IMR-90 (cell line): Measurements from ENCODE around the gene ADAMTS20. TPM values are rescaled to one million over a fixed set of nuclear protein-coding genes. Genes with fewer than 3 reads are reported as not detected.

ENCODE experiments used
- ATAC-seq: fragments of 200-7000 bp; cut with Tn5 transposase; 2 replicates; pipeline ENCODE4 v1.9.1; 2020; ENCODE audit warnings: low read depth, mild to moderate bottlenecking, moderate library complexity
- BruUV-seq: library from RNA; stranded (reverse); fragments of 400-500 nt; replicated peaks from 2 replicates; lab custom pipeline; 2021; lab: Mats Ljungman, UMichigan
- CTCF ChIA-PET: fragments of 300-600 bp; formaldehyde crosslinking; extraction: SDS; loops from one replicate; lab custom pipeline; 2021; ENCODE audit warnings: antibody characterized with exemption; lab: Yijun Ruan, JAX
- POLR2A ChIA-PET: fragments of 300-600 bp; sonication (Branson Sonifier 250); formaldehyde crosslinking; loops from one replicate; lab custom pipeline; 2022; ENCODE audit warnings: antibody characterized with exemption; ENCODE audit not compliant: unreplicated experiment; lab: Charles Lee
- DNase-seq: peaks from one replicate; pipeline ENCODE4 v3.0.0; 2013
- H2AFZ ChIP-seq: replicated peaks from 2 replicates; pipeline ENCODE3; 2013; ENCODE audit warnings: low read length, mild to moderate bottlenecking; ENCODE audit not compliant: poor library complexity
- H2AK5ac ChIP-seq: 2 replicates; pipeline ENCODE4 v1.6.1; 2013; ENCODE audit warnings: low read depth, low read length, inconsistent platforms
- H2AK9ac ChIP-seq: replicated peaks from 2 replicates; pipeline ENCODE3; 2013; ENCODE audit warnings: mild to moderate bottlenecking, low read depth, low read length, moderate library complexity; ENCODE audit not compliant: poor library complexity
- H2BK120ac ChIP-seq: 2 replicates; pipeline ENCODE4 v1.6.1; 2013; ENCODE audit warnings: low read depth, low read length, inconsistent platforms
- H2BK15ac ChIP-seq: 3 replicates; pipeline ENCODE4 v1.6.1; 2013; ENCODE audit warnings: low read depth, low read length, inconsistent platforms
- H2BK20ac ChIP-seq: 2 replicates; pipeline ENCODE4 v1.6.1; 2013; ENCODE audit warnings: low read depth, mild to moderate bottlenecking, inconsistent platforms, low read length, moderate library complexity
- H2BK5ac ChIP-seq: 2 replicates; pipeline ENCODE4 v1.6.1; 2013; ENCODE audit warnings: mild to moderate bottlenecking, low read depth, low read length, inconsistent platforms; ENCODE audit not compliant: poor library complexity, severe bottlenecking
- H3K14ac ChIP-seq: replicated peaks from 2 replicates; pipeline ENCODE4 v1.6.1; 2013; ENCODE audit warnings: low read depth, low read length, inconsistent platforms
- H3K18ac ChIP-seq: 2 replicates; pipeline ENCODE4 v1.6.1; 2013; ENCODE audit warnings: low read depth, low read length, control low read depth
- H3K23ac ChIP-seq: 2 replicates; pipeline ENCODE4 v1.6.1; 2013; ENCODE audit warnings: low read depth, low read length, inconsistent platforms
- H3K27ac ChIP-seq: 2 replicates; pipeline ENCODE4 v1.5.1; 2013; ENCODE audit warnings: mild to moderate bottlenecking, control low read depth, low read length; ENCODE audit not compliant: insufficient read depth
- H3K27me3 ChIP-seq: 2 replicates; pipeline ENCODE4 v1.6.1; 2013; ENCODE audit warnings: low read length; ENCODE audit not compliant: control insufficient read depth, insufficient read depth
- H3K36me3 ChIP-seq: 2 replicates; pipeline ENCODE4 v1.6.1; 2013; ENCODE audit warnings: low read length, mixed read lengths; ENCODE audit not compliant: control insufficient read depth, insufficient read depth
- H3K4ac ChIP-seq: 2 replicates; pipeline ENCODE4 v1.6.1; 2013; ENCODE audit warnings: low read depth, low read length, inconsistent platforms
- H3K4me1 ChIP-seq: 2 replicates; pipeline ENCODE4 v1.6.1; 2013; ENCODE audit warnings: low read length, mixed read lengths; ENCODE audit not compliant: control insufficient read depth, insufficient read depth
- H3K4me2 ChIP-seq: 2 replicates; pipeline ENCODE4 v1.6.1; 2013; ENCODE audit warnings: low read depth, mild to moderate bottlenecking, control low read depth, low read length, moderate library complexity
- H3K4me3 ChIP-seq: 2 replicates; pipeline ENCODE4 v1.5.1; 2013; ENCODE audit warnings: low read depth, mild to moderate bottlenecking, control low read depth, low read length, moderate library complexity; ENCODE audit not compliant: insufficient read depth
- H3K56ac ChIP-seq: 2 replicates; pipeline ENCODE4 v1.6.1; 2013; ENCODE audit warnings: low read length, inconsistent platforms; ENCODE audit not compliant: insufficient read depth; ENCODE audit errors: extremely low read depth
- H3K79me1 ChIP-seq, 2 experiments: 2 replicates each; pipeline ENCODE4 v1.6.1; 2013; ENCODE audit warnings: low read length in 2 of 2, inconsistent platforms in 1 of 2, low read depth in 1 of 2
- H3K9ac ChIP-seq: 2 replicates; pipeline ENCODE4 v1.6.1; 2013; ENCODE audit warnings: low read depth, low read length, control low read depth
- H3K9me1 ChIP-seq: 2 replicates; pipeline ENCODE4 v1.6.1; 2013; ENCODE audit warnings: low read length, inconsistent platforms; ENCODE audit not compliant: insufficient read depth
- H3K9me3 ChIP-seq: 2 replicates; pipeline ENCODE4 v1.6.1; 2013; ENCODE audit warnings: low read length; ENCODE audit not compliant: control insufficient read depth, insufficient read depth
- H4K20me1 ChIP-seq: 2 replicates; pipeline ENCODE4 v1.6.1; 2013; ENCODE audit warnings: low read length, inconsistent platforms; ENCODE audit not compliant: insufficient read depth
- H4K5ac ChIP-seq: 2 replicates; pipeline ENCODE4 v1.6.1; 2013; ENCODE audit warnings: mild to moderate bottlenecking, low read depth, low read length, control low read depth
- H4K8ac ChIP-seq, 2 experiments: 2 replicates each; pipeline ENCODE4 v1.6.1; 2013; ENCODE audit warnings: low read depth in 2 of 2, low read length in 2 of 2, control low read depth in 1 of 2, inconsistent platforms in 1 of 2
- H4K91ac ChIP-seq: 2 replicates; pipeline ENCODE4 v1.6.1; 2013; ENCODE audit warnings: low read depth, low read length, inconsistent platforms; ENCODE audit not compliant: insufficient read depth
- CEBPB ChIP-seq: IDR thresholded peaks from 2 replicates; pipeline ENCODE4 v1.6.1; 2012; ENCODE audit warnings: low read depth, low read length, improper control_type of control experiment
- MAFK ChIP-seq: IDR thresholded peaks from 2 replicates; pipeline ENCODE4 v1.6.1; 2012; ENCODE audit warnings: low read depth, low read length, improper control_type of control experiment
- MXI1 ChIP-seq: IDR thresholded peaks from 2 replicates; pipeline ENCODE4 v1.6.1; 2012; ENCODE audit warnings: low read depth, mild to moderate bottlenecking, low read length, moderate library complexity, borderline replicate concordance
- RCOR1 ChIP-seq: IDR thresholded peaks from 2 replicates; pipeline ENCODE4 v1.6.1; 2012; ENCODE audit warnings: mild to moderate bottlenecking, low read length, improper control_type of control experiment; ENCODE audit not compliant: insufficient replicate concordance
- dilution Hi-C: fragments of 300-500 bp; cut with HindIII; formaldehyde crosslinking; loops from one replicate; pipeline ENCODE4 v1.14.3; 2018; ENCODE audit warnings: low sequenced_read_pairs; ENCODE audit not compliant: unreplicated experiment
- in situ Hi-C: fragments of 300-500 bp; cut with MboI; formaldehyde crosslinking; loops from 3 replicates; pipeline ENCODE4 v1.14.3; 2019; ENCODE audit warnings: low sequenced_read_pairs, inconsistent platforms, mixed read lengths
- intact Hi-C: fragments of 100-400 bp; cut with micrococcal nuclease; formaldehyde crosslinking; loops from 2 replicates; pipeline ENCODE4 v1.10.0; 2022
- polyA plus RNA-seq, 3 experiments: library from polyadenylated mRNA; depleted of rRNA; stranded (reverse); fragments of >200 nt; gene quantifications; 2 replicates each; pipeline ENCODE4 v1.2.3, GENCODE V29; 2012; ENCODE audit warnings: low replicate concordance in 1 of 3
- total RNA-seq: library from RNA; depleted of rRNA; stranded (reverse); fragments of >200 nt; gene quantifications from 2 replicates; pipeline ENCODE4 v1.2.3, GENCODE V29; 2012

ADAMTS20 gene
- total and polyA plus RNA-seq, 2 of the 4 experiments (the other 2 are of a cell fraction), result not detected

DNA sequence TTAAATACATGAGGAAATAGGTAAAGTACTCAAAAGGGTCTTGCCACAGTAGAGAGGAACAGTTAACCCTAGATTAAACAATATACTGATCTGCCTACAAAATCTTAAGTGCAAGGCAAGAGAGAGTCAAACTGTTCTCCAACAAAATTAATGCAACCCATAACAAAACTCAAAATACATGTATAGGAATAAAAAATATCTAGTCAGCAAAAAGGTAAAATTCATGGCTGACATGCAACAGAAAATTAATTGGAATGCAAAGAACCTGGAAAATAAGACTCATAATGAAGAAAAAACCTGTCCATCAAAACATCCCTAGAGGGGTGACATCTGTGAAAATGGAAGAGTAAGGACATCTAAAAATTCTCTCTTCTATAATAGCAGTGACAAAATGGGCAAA, 173.6 kb downstream of the ADAMTS20 start:
- TF ChIP-seq RCOR1, result no peak
- TF ChIP-seq CEBPB, result no peak
- no peak for TF ChIP-seq MXI1
- peak; percentile 81 for TF ChIP-seq MAFK
- no peak overlapping the region for H2BK120ac ChIP-seq
- H3K27me3 ChIP-seq, result no peaks in the 10 kb centered on the region; the same call in 1 of the 2 replicates
- no peak overlapping the region for H2AK9ac ChIP-seq
- H3K9me3 ChIP-seq, result no peaks in the 10 kb centered on the region; the same call in 1 of the 2 replicates
- no peak overlapping the region for H4K91ac ChIP-seq
- no peak overlapping the region for H4K8ac ChIP-seq
- H3K4me3 ChIP-seq, result no peak overlapping the region
- DNase-seq (no peak), ATAC-seq (no peak)
- dilution Hi-C loops, result no loop called here
- in situ Hi-C loops, result no loop called here
- H3K18ac ChIP-seq, result no peak overlapping the region
- H3K4me2 ChIP-seq, result no peak overlapping the region
- H4K20me1 ChIP-seq, result no peaks in the 10 kb centered on the region
- no peak overlapping the region for H3K23ac ChIP-seq
- H3K27ac ChIP-seq, result no peak overlapping the region
- H3K79me1 ChIP-seq, result no peaks in the 10 kb centered on the region
- no TSS peak for BruUV-seq
- ChIA-PET CTCF (no interaction called here), POLR2A (no interaction called here)
- no peak overlapping the region for H3K9ac ChIP-seq
- no peaks in the 10 kb centered on the region for H3K36me3 ChIP-seq
- no peak overlapping the region for H2BK20ac ChIP-seq
- no peak overlapping the region for H2BK5ac ChIP-seq
- no peak overlapping the region for H2BK15ac ChIP-seq
- H4K5ac ChIP-seq, result no peak overlapping the region
- no peak overlapping the region for H3K56ac ChIP-seq
- no peak overlapping the region for H2AK5ac ChIP-seq
- H2AFZ ChIP-seq, result no peak overlapping the region
- H3K9me1 ChIP-seq, result no peaks in the 10 kb centered on the region
- intact Hi-C loops, result no loop called here
- no peaks in the 10 kb centered on the region for H3K4me1 ChIP-seq
- H3K4ac ChIP-seq, result no peak overlapping the region
- no peak overlapping the region for H3K14ac ChIP-seq
